Activated naive CD8-positive, alpha-beta T cell treated with anti-CD3 and anti-CD28 coated beads for 36 hours (primary cell): ENCODE results near the gene RMND1. TPM values are rescaled to one million over a fixed set of nuclear protein-coding genes. Genes with fewer than 3 reads are reported as not detected.
A peak's percentile ranks its signal among the peaks of the same experiment; 100 is the strongest.
"Not testable (repeated sequence)": the region's sequence is repeated elsewhere in the genome, so short reads cannot be mapped to it uniquely, and the experiment has no call there.

Experiments
- DNase-seq: peaks from one replicate; pipeline ENCODE4 v3.0.0; 2021
- H3K27ac Mint-ChIP-seq: one replicate; pipeline ENCODE4 v1.8.0; 2022; ENCODE audit warnings: mild to moderate bottlenecking, moderate library complexity, mixed read lengths
- H3K27me3 Mint-ChIP-seq: one replicate; pipeline ENCODE4 v1.8.0; 2022; ENCODE audit warnings: mild to moderate bottlenecking, mixed read lengths
- H3K36me3 Mint-ChIP-seq: one replicate; pipeline ENCODE4 v1.8.0; 2021; ENCODE audit warnings: mild to moderate bottlenecking, mixed read lengths
- H3K4me1 Mint-ChIP-seq: one replicate; pipeline ENCODE4 v1.8.0; 2021; ENCODE audit warnings: mixed read lengths
- H3K4me3 Mint-ChIP-seq: one replicate; pipeline ENCODE4 v1.8.0; 2022; ENCODE audit warnings: mild to moderate bottlenecking, moderate library complexity, mixed read lengths
- H3K9me3 Mint-ChIP-seq: one replicate; pipeline ENCODE4 v1.8.0; 2022; ENCODE audit warnings: mixed read lengths
- total RNA-seq, 2 experiments: library from RNA; stranded (reverse); gene quantifications; one replicate each; pipeline ENCODE4 v1.2.3, GENCODE V29; 2021

Gene RMND1
- total RNA-seq, 2 experiments from 2014 or later: 25.9 to 28.4 TPM

DNA sequence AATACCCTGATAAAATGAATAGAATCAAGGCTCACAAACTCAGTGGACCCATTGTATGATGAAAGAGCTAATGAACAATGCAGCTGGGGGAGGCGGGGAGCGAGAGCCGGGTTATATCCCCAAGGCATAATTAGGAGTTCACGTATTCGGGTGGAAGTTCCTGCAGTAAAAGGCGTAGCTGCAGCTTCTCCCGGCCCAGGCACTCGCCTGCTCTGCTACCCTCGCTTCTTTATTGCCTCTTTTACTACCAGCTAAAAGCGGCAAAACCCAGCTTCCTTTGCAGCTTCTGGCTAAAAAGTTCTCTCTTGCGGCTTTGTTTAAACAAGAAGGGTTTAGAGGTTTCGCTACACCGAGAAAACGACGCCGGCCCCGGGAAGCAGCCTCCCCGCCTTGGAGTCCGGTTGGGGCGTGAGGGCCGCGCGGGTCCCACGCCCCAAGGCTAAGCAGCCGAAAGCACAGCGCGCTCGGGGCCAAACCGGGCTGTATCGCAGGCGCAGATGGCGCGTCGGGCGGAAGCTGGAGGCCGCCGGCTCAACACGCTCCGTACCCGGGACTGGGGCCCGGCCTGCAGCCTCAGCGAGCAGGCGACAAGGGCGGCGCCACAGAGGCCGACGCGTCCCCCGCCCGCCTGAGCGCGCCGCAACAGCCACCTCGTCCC is 62.2 kb downstream of the RMND1 start:
- H3K4me1 Mint-ChIP-seq: peaks cover 49% of the 10 kb centered on the region
- no peak for DNase-seq
- peak overlapping the region; percentile 93 for H3K27ac Mint-ChIP-seq
- peaks cover 3% of the 10 kb centered on the region for H3K27me3 Mint-ChIP-seq
- H3K9me3 Mint-ChIP-seq: no peaks in the 10 kb centered on the region
- H3K36me3 Mint-ChIP-seq: peaks cover 28% of the 10 kb centered on the region
- peak overlapping the region; percentile 85 for H3K4me3 Mint-ChIP-seq

DNA sequence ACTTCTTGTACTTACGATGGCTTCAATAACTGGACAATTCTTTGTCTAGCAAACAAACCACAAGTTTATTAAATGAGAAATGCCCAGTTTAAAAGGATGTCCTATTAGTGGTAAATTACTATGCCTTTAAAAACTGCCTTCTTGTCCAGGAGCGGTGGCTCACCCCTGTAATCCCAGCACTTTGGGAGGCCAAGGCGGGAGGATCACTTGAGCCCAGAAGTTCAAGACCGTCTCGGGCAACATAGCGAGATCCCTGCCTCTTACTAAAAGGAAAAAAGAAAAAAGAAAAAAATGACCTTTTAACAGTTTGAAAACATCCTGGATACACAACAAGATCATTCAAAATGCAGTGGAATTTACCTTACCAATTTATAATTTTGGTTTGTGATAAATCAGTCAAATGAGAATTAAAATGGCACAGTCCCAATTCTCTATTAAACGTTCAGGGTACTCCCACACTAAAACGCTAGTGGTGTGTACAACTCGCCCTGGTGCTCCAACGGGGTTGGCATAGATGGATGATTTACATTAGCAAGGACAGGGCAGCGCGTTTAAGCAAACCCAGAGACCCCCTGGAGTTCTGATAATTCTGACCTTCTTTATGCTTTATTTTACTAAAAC is 62.8 kb downstream of the RMND1 start:
- Mint-ChIP-seq H3K4me3 (peak overlapping the region; percentile 85), H3K36me3 (peaks cover 30% of the 10 kb centered on the region), H3K9me3 (no peaks in the 10 kb centered on the region), H3K27ac (peak overlapping the region; percentile 93), H3K4me1 (peaks cover 51% of the 10 kb centered on the region), H3K27me3 (peaks cover 3% of the 10 kb centered on the region)
- DNase-seq: no peak

DNA sequence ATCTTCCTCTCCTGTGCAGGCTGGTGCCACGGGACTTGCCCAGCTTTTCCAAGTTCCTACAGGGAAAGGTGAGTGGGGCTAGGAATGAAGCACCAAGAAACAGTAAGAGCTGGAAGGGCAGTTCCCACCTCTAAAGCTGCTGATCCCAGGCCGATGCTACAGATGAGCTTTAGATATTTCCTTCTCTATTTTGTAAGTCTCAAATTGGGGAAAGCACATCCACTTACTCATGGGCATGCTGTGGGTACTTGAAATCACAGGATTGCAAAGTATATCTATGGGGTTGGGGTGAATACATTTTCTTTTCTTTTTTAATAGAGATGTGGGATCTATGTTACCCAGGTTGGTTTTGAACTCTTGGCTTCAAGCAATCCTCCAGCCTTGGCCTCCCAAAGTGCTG is 63.7 kb downstream of the RMND1 start:
- Mint-ChIP-seq H3K9me3 (no peaks in the 10 kb centered on the region), H3K4me3 (peak overlapping the region; percentile 42), H3K36me3 (peaks cover 29% of the 10 kb centered on the region), H3K27me3 (peaks cover 3% of the 10 kb centered on the region), H3K27ac (peak overlapping the region; percentile 69), H3K4me1 (peaks cover 49% of the 10 kb centered on the region)
- no peak for DNase-seq

DNA sequence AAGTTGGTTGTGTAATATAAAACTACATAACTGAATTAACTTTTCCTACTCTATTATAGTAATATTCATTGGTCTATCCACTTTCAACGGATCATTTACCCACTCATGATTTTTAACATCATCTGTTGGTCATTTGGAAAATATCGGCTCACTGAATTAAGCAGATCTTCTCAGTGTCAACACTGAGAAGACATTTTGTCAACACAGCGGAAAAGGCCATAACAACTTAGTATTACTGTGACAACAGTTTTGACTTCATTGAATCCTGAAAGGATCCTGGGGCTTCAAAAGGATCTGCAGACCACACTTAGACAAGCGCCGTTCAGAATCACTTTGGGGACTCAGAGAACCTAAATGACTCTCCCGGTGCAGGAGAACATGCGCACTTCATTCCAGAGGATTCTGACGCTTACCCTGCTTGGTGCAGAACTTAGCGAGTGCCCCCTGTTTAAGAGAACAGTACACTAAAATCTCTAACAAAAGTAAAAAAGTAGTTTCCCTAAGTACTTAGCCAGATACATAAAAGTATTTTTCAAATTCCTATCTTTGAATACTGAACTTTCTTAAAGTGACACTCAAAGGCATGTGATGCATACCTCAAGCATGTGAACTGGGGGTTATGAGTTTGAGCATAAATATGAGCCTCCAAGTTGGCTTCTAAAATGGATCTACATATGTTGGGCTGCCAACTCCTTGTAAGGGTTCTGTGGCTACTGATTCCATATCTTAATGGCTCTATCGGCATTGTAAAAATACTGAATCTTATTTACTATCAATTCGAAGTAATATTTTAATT is 64.6 kb downstream of the RMND1 start:
- H3K27me3 Mint-ChIP-seq: peaks cover 3% of the 10 kb centered on the region
- DNase-seq: no peak
- peaks cover 29% of the 10 kb centered on the region for H3K36me3 Mint-ChIP-seq
- H3K4me3 Mint-ChIP-seq: no peak overlapping the region
- peak overlapping the region; percentile 65 for H3K27ac Mint-ChIP-seq
- peaks cover 42% of the 10 kb centered on the region for H3K4me1 Mint-ChIP-seq
- H3K9me3 Mint-ChIP-seq: no peaks in the 10 kb centered on the region

DNA sequence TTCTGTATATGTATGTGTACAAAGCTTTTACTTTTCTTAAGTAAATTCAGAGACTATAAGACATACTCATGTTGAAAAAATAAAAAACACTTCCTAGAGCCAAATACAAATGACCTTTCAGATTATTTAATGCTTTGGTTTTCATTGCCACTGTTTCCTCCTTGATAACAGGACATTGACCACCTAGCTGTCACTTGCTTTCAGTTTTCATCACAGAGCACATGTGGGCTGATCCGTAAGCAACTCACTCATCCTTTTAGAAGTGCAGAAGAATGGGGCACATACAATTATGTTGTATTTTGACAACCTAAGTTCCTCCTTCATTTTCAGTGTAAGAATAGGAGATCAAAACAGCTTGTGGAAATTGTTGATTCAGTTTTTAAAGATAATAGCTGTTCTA is 66.7 kb downstream of the RMND1 start:
- no peak overlapping the region for H3K4me3 Mint-ChIP-seq
- peaks cover 54% of the 10 kb centered on the region for H3K4me1 Mint-ChIP-seq
- no peaks in the 10 kb centered on the region for H3K9me3 Mint-ChIP-seq

DNA sequence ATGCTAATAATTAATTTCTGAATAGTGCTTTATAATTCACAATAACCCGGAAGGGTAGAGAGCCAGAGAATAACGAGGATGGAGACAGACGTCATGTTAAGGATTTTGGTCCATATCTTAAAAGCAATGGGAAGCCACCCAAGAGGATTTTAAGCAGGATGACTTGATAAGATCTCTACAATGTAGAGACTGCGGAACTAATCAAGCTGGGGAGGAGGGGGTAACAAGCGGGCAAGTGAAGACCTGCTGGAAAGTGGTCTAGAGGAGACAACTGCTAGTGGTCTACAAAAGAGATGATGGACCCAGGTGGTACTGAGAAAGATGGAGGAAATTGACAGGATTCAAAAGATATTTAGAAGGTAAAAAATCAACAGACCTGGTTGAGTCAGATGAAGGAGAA is 67.8 kb downstream of the RMND1 start:
- Mint-ChIP-seq H3K36me3 (peaks cover 37% of the 10 kb centered on the region), H3K4me1 (peaks cover 62% of the 10 kb centered on the region), H3K9me3 (no peaks in the 10 kb centered on the region), H3K27ac (no peak overlapping the region), H3K4me3 (no peak overlapping the region), H3K27me3 (no peaks in the 10 kb centered on the region)
- no peak for DNase-seq

More for the DNA sequence above, 66.7 kb downstream of the RMND1 start:
- no peak for DNase-seq
- Mint-ChIP-seq H3K27me3 (no peaks in the 10 kb centered on the region), H3K36me3 (peaks cover 35% of the 10 kb centered on the region), H3K27ac (peak overlapping the region; percentile 24)

DNA sequence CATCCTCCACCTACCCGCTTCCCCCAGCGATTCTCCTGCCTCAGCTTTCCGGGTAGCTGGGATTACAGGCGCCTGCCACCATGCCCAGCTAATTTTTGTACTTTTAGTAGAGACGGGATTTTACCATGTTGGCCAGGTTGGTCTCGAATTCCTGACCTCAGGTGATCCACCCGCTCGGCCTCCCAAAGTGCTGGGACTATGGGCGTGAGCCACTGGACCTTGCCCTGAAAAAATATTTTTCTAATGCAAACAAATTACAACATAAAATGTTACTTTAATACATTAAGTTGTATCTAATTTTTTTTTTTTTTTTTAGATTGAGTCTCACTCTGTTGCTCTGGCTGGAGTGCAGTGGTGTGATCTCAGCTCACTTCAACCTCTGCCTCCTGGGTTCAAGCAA is 69.3 kb downstream of the RMND1 start:
- H3K9me3 Mint-ChIP-seq, H3K4me3 Mint-ChIP-seq, H3K27ac Mint-ChIP-seq, DNase-seq, H3K27me3 Mint-ChIP-seq: not testable (repeated sequence)
- Mint-ChIP-seq H3K4me1 (peaks cover 63% of the 10 kb centered on the region), H3K36me3 (peaks cover 28% of the 10 kb centered on the region)

DNA sequence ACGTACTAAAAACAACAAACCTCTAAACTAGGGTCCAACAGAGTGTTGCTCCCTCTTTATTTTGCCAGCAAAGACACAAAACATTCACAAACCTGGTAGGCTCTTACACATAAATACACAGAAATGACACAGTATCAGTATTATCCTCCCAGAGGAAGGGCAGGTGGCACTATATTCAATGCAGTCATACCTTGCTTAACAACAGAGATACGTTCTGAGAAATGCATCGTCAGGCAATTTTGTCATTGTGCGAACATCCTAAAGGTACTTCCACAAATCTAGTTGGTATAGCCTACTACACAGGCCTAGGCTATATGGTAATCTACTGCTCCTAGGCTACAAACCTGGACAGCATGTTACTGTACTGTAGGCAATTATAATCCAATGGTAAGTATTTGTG is 70.2 kb downstream of the RMND1 start:
- no peaks in the 10 kb centered on the region for H3K9me3 Mint-ChIP-seq
- no peaks in the 10 kb centered on the region for H3K27me3 Mint-ChIP-seq
- peaks cover 61% of the 10 kb centered on the region for H3K4me1 Mint-ChIP-seq
- no peak overlapping the region for H3K4me3 Mint-ChIP-seq
- peak overlapping the region; percentile 61 for H3K27ac Mint-ChIP-seq
- H3K36me3 Mint-ChIP-seq: peaks cover 31% of the 10 kb centered on the region
- no peak for DNase-seq

DNA sequence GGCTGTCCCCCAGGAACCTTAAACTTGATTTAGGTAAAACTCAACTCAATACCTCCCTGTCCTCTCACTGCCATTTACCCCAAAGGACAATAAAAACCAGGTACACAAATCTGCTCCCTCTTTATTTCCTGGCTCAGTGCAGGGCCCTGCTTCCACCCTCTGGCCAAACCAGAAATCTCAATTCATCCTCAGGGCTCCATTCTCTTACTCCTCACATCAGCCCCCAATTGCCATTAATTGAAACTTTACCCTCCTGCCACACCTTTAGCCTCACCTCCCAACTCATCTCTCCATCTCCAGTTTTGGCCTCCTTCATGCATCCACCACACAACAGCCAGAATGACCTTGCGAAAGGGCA is 71.1 kb downstream of the RMND1 start:
- peak overlapping the region; percentile 95 for H3K27ac Mint-ChIP-seq
- H3K9me3 Mint-ChIP-seq: no peaks in the 10 kb centered on the region
- no peaks in the 10 kb centered on the region for H3K27me3 Mint-ChIP-seq
- peaks cover 39% of the 10 kb centered on the region for H3K36me3 Mint-ChIP-seq
- peaks cover 65% of the 10 kb centered on the region for H3K4me1 Mint-ChIP-seq
- peak overlapping the region; percentile 83 for H3K4me3 Mint-ChIP-seq
- DNase-seq: no peak

DNA sequence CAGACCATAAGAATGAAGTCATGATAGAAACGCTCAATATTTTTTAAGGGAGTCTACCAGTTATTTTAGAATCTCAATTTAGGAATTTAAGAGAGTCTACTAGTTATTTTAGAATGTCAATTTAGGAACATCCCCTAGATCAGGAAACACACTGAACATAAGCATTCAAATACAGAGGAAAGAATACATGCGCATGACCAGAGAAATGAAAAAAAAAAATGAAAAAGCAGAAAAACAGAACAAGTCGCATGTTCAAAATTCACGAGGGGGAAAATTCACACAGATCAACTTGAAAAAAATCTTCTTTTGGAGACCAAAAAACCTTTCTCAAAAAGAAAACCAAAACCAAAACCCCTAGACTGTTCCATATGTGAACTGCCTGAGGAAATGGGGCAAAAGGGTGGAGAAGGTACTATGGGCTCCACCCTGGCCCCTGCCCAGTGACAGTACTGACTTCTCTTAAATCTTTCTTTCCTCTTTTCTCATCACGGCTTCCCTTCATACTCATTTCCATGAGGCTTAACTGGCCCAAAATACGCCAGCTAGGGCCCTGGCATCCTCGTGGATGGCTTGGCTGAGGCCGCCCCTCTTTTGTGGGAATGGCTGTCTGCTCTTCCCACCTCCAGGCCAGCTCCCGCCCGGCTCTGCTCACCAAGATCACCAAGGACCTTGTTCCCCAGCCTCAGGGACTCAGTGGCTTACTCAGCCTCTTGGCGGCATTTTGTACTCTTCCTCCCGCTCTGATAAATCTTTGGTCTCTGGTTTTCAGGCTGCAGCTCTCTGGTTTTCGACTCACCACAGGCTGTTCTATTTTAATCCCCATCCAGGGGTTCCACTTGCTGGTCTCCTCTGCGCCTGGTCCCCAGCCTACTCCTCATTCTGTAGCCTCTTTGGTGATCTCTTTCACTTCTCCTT is 71.7 kb downstream of the RMND1 start:
- Mint-ChIP-seq H3K36me3 (peaks cover 41% of the 10 kb centered on the region), H3K4me3 (peak overlapping the region; percentile 83), H3K4me1 (peaks cover 64% of the 10 kb centered on the region), H3K27ac (peak overlapping the region; percentile 95), H3K9me3 (no peaks in the 10 kb centered on the region), H3K27me3 (no peaks in the 10 kb centered on the region)
- peak; percentile 14 for DNase-seq

DNA sequence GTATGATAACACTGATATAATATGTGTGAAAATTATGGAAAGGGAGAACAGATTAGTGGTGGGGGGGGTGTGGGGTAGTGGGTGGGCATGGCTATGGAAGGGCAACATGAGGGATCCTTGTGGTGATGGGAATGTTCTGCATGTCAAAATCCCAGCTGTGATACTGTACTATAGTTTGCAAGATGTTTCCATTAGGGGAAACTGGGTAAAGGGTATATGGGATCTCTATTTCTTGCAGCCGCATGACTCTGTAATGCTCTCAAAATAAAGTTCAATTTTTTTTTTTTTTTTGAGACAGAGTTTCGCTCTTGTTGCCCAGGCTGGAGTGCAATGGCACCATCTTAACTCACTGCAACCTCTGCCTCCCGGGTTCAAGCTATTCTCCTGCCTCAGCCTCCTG is 74.8 kb downstream of the RMND1 start:
- Mint-ChIP-seq H3K4me1 (peaks cover 74% of the 10 kb centered on the region), H3K9me3 (no peaks in the 10 kb centered on the region), H3K36me3 (peaks cover 43% of the 10 kb centered on the region), H3K27me3 (no peaks in the 10 kb centered on the region), H3K27ac (no peak overlapping the region), H3K4me3 (no peak overlapping the region)
- DNase-seq: no peak

DNA sequence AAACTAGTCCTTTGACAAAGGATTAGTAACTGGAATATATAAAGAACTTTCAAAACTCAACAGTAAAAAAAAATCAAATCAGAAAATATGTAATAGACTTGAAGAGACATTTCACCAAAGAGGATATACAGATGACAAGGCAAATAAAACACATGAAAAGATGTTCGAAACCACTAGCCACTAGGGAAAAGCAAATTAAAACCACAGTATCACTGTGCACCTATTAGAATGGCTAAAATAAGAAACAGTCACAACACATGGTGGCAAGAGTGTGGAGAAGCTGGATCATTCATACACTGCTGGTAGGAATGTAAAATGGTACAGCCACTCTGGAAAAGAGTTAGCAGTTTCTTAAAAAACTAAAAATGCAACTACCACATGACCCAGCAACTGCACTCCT is 75.5 kb downstream of the RMND1 start:
- Mint-ChIP-seq H3K27me3 (no peaks in the 10 kb centered on the region), H3K27ac (peak overlapping the region; percentile 52), H3K36me3 (peaks cover 45% of the 10 kb centered on the region), H3K4me3 (no peak overlapping the region), H3K4me1 (peaks cover 77% of the 10 kb centered on the region), H3K9me3 (no peaks in the 10 kb centered on the region)
- DNase-seq: no peak

DNA sequence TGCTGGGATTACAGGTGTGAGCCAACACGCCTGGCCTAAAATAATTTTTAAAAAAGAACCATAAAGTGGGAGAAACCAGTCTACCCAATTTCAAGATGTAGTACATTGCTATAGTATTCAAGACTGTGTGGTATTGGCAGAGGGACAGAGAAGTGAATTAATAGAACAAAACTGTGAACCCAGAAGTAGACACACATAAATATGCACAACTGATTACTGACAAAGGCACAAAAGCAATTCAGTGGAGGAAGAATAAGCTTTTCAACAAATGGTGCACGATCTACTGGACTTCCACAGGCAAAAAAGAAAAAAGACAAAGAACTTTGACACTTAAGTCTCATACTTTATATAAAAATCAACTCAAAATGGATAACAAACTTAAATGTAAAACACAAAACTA is 76.1 kb downstream of the RMND1 start:
- Mint-ChIP-seq H3K4me1 (peaks cover 77% of the 10 kb centered on the region), H3K9me3 (no peaks in the 10 kb centered on the region), H3K27me3 (no peaks in the 10 kb centered on the region), H3K27ac (no peak overlapping the region), H3K36me3 (peaks cover 48% of the 10 kb centered on the region), H3K4me3 (no peak overlapping the region)
- no peak for DNase-seq

DNA sequence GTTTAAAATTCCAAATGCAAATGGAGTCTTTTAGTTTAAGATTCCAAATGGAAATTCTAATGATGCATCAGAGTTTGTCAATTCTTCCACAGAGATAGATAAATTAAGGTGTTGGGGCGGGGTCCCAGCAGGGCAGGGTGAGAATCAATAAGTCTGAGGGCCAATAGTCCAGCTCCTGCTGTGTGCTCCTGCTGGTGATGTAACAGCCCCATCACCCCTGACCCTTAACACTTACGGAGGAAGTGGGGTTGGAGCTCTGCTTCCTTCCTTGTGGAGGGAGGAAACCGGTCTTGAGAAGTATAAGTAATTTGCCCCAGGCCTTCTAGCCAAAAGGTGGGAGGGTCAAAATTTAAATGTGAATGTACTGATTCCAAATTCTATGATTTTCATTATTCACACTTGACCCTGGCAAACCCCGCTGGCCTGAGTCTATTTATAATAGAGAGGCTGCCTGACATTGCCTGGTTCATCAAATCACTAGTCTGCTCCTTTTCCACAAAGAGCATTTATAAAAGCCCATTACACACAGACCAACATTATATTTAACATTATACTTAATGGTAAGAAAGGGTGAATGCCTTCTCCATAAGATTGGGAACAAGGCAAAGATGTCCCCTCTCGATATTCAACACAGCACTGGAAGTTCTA is 77.8 kb downstream of the RMND1 start:
- H3K36me3 Mint-ChIP-seq: peaks cover 44% of the 10 kb centered on the region

More for the DNA sequence above, 77.8 kb downstream of the RMND1 start:
- H3K4me3 Mint-ChIP-seq: peak overlapping the region; percentile 60
- peaks cover 63% of the 10 kb centered on the region for H3K4me1 Mint-ChIP-seq
- no peaks in the 10 kb centered on the region for H3K27me3 Mint-ChIP-seq
- no peaks in the 10 kb centered on the region for H3K9me3 Mint-ChIP-seq
- H3K27ac Mint-ChIP-seq: peak overlapping the region; percentile 77
- DNase-seq: no peak
